ENCODE data around the gene NDUFA13.

GRCh38 chr19:19533841-19534240 lies 17.8 kb downstream of the NDUFA13 start:
- TF ChIP-seq POLR2AphosphoS5 (IDR thresholded peaks at IDR 0.05; ENCODE audit: low read depth, low read length) (no peak), ELF1 (IDR thresholded peaks at IDR 0.05) (no peak), CTCF (IDR thresholded peaks at IDR 0.05) (no peak), FOXJ3 (CRISPR knock-in tag; IDR thresholded peaks at IDR 0.05) (no peak), EZH2phosphoT487 (IDR thresholded peaks at IDR 0.05; ENCODE audit: borderline replicate concordance, low read depth) (no peak), MEF2A (IDR thresholded peaks at IDR 0.05; ENCODE audit: borderline replicate concordance, low read depth) (no peak), REST (IDR thresholded peaks at IDR 0.05; ENCODE audit: low read depth, low read length) (no peak), MXI1 (IDR thresholded peaks at IDR 0.05; ENCODE audit: low read depth, low read length) (no peak)

All from SK-N-SH (cell line).